Measurements from ENCODE around the gene MIEN1. TPM values are rescaled to one million over a fixed set of nuclear protein-coding genes. Genes with fewer than 3 reads are reported as not detected.

MIEN1 gene
- total RNA-seq, 1 donor, result 19.0 TPM

DNA sequence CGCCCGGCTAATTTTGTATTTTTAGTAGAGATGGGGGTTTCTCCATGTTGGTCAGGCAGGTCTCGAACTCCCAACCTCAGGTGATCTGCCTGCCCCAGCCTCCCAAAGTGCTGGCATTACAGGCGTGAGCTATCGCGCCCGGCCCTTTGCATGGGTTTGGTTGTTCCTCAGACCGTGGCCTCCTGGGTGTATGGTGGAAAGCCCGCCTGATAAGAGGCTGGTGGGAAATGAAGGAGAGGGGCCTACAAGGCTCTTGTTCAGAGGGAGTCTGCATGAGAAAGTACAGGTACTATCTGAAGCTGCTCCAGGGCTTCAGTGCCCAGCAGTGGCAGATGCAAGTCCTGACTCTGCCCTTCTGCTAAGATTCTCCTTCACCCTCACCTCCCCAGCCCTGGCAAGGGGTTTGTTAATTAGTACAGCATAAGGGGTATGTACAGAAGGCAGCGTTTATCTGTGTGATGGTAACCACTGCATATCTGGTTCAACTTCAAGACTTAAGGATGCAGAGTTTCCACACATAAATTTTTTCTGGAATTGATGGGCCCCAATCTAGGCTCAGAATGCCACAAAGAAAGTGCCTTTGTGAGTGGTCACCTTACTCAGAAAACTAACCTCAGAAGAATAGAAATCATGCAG is 31.6 kb upstream of the MIEN1 start:
- no peak overlapping the region for H3K4me3 ChIP-seq (ENCODE audit: low read depth, low read length)
- TF ChIP-seq, protein P1, sequence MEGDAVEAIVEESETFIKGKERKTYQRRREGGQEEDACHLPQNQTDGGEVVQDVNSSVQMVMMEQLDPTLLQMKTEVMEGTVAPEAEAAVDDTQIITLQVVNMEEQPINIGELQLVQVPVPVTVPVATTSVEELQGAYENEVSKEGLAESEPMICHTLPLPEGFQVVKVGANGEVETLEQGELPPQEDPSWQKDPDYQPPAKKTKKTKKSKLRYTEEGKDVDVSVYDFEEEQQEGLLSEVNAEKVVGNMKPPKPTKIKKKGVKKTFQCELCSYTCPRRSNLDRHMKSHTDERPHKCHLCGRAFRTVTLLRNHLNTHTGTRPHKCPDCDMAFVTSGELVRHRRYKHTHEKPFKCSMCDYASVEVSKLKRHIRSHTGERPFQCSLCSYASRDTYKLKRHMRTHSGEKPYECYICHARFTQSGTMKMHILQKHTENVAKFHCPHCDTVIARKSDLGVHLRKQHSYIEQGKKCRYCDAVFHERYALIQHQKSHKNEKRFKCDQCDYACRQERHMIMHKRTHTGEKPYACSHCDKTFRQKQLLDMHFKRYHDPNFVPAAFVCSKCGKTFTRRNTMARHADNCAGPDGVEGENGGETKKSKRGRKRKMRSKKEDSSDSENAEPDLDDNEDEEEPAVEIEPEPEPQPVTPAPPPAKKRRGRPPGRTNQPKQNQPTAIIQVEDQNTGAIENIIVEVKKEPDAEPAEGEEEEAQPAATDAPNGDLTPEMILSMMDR (IDR thresholded peaks at IDR 0.05; ENCODE audit: insufficient read depth, low read depth, low read length), result no peak
- no peak for DNase-seq (ENCODE audit: low read depth)

DNA sequence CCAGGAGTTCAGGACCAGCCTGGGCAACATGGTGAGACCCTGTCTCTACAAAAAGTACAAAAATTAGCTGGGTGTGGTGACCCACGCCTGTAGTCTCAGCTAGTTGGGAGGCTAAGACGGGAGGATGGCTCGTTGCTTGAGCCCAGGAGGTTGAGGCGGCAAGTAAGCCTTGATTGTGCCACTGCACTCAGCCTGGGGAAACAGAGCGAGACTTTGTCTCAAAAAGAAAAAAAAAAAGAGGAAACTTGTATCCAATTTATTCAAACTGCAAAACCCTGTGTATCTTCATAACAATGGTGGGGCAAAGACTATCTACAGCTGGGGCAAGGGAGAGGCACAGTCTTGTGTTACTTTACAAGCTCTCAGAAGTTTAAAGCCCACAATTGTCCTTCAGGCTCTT is 28.9 kb upstream of the MIEN1 start:
- TF ChIP-seq, protein P1 (IDR thresholded peaks at IDR 0.05; ENCODE audit: insufficient read depth, low read depth, low read length), result no peak

DNA sequence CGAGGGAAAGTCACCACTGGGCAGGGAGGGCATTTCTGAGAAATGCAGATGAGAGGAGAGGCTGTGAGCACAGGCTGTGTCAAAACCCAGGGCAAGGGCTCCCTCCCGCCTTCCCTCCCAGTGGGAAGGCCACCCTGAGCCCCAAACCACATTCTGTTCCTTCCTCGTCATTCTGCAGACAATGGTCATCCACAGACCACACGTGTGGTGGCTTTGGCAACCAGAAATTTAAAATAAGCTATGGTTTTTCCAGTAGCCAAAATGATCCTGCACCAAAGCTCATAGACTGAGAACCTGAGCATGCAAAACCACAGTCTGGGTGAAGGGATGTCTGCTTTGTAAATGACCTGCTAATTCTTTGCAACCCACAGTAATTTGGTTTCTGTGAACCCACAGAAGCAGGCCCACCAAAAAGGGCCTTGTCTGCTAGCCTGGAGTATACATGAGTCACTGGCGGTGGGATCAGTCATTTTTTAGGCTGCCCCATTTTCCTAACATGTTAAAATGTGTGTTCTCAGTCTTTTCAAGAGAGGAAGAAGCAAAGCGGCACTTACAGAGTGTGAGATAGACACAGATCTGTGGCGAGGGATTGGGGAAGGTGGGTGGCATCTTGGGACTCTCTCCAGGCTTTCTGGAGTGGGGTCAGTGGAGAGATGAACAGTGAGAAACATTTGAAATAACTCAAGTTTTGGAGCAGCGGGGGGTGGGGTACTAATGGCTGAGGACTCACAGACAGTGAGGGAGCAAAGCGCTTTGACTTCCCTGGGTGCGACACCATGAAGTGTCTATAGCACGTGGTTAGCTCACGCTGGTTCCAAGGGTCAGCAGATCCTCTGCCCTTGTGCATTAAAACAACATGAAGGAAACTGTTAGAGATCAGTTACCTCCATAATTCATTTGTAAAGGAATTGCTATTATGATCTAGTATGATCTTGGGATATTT is 27.9 kb upstream of the MIEN1 start:
- DNase-seq (ENCODE audit: low read depth), result no peak
- TF ChIP-seq, protein P1 (IDR thresholded peaks at IDR 0.05; ENCODE audit: insufficient read depth, low read depth, low read length), result no peak
- H3K4me3 ChIP-seq (ENCODE audit: low read depth, low read length), result no peak overlapping the region

More for the DNA sequence above, 28.9 kb upstream of the MIEN1 start:
- DNase-seq (ENCODE audit: low read depth), result no peak
- no peak overlapping the region for H3K4me3 ChIP-seq (ENCODE audit: low read depth, low read length)

DNA sequence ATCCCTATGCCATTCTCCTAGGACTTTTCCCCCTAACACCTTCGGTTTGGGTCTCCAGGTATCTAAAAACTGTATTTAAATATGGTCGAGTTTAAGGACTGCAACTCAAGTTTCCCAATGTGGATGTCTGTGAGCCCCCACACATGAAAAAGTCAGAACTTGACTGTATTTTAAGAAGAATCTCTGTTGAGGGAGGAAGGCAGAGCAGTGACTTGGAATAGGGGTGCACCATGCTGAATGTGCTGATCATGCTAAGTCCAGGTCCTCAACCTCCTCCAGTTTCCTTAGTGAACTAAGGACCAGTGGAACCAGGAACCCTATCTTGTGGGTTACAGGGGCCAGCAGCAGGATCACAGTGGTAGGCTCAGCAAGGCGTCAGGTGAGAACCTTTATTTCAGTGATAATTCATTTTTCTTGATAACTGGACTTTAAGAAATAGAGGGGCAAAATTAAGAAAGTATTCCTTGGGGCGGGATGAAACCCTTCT is 26.9 kb upstream of the MIEN1 start:
- no peak for DNase-seq (ENCODE audit: low read depth)
- TF ChIP-seq, protein P1 (IDR thresholded peaks at IDR 0.05; ENCODE audit: insufficient read depth, low read depth, low read length), result no peak
- no peak overlapping the region for H3K4me3 ChIP-seq (ENCODE audit: low read depth, low read length)

DNA sequence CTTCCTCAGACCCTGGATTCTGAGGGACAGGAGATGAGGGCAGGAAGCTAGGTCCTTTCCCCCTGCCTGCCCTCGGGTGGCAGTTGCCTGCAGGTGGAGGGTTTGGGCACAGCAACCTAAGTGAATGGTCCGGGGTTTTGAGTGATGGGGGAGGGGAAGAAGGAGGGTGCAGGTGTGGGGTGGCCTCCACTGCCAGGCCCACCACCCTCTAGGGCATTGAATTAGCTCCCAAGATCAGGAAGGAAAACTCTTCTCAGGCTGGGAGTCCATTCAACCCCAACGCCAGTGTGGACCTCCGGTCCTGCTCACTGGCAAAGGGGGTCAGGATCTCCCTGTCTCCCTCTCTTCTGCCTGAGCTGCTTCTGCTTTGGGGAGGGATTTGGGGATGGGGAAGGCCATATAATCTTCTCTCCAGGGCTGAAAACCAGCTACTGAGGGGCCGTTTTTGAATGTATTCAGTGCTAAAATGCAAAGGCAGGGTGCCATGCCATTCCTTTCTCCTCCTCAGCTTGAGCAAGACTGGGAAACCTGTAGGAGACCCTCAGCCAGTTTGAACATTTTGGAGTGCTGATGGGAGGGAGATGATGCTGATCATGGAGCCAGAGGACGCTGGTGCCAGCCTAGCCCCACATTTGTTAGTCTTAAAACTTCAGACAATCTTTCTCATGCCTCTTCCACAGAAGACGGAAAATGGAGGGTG is 26.2 kb upstream of the MIEN1 start:
- no peak for DNase-seq (ENCODE audit: low read depth)
- TF ChIP-seq, protein P1 (IDR thresholded peaks at IDR 0.05; ENCODE audit: insufficient read depth, low read depth, low read length), result no peak

DNA sequence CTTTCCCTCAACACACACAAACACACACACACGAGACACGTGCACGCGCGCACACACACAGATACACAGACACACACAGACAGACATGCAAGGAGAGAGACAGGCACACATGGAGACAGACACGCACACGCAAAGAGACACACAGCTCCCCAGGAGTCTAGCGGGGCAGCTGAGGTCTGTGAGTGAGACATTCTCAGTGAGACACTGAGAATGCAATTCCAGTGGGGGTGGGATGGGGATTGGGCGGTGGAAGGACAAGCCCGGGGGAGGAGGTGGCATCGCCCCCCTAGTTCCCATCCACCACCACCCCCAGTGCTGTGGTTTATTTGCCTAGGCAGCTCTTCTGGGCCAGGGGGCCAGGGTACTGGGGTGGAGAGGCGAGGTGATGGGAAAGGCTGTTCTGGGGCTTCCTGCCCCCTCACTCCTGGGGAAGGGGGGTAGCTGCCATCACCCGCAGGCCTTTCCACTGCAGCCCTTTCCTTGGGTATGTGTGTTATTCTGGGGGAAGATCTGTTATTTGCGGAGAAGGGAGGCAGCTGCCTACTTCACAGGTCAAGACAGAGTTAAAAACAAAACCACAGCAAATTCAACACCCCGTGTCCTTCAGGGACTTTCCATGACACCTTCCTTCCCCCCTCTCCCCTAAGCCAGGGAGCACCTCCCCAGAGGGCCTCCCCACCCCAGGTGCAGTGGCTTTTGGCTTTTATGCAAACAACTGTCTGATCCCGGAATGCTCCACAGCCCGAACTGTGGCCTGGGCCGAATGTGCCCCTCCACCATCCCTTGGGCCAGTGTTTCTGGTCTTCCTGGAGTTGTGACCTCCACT is 25.4 kb upstream of the MIEN1 start:
- TF ChIP-seq, protein P1 (IDR thresholded peaks at IDR 0.05; ENCODE audit: insufficient read depth, low read depth, low read length), result no peak
- H3K4me3 ChIP-seq (ENCODE audit: low read depth, low read length), result no peak overlapping the region
- DNase-seq (ENCODE audit: low read depth), result no peak

More for the DNA sequence above, 26.2 kb upstream of the MIEN1 start:
- no peak overlapping the region for H3K4me3 ChIP-seq (ENCODE audit: low read depth, low read length)

All from fibroblast of villous mesenchyme (primary cell).